HepG2 (cell line): ENCODE results near the gene FAM20C. TPM values are rescaled to one million over a fixed set of nuclear protein-coding genes. Genes with fewer than 3 reads are reported as not detected.

Experiments used
- ATAC-seq: fragments of 200-7000 bp; cut with Tn5 transposase; 3 replicates; pipeline ENCODE4 v1.9.1; 2020; ENCODE audit warnings: mild to moderate bottlenecking, moderate library complexity
- BruUV-seq: library from RNA; stranded (reverse); fragments of 400-500 nt; replicated peaks from 2 replicates; lab custom pipeline; 2021; lab: Mats Ljungman, UMichigan
- CTCF ChIA-PET: fragments of 300-600 bp; formaldehyde crosslinking; extraction: SDS; loops from one replicate; lab custom pipeline; 2021; ENCODE audit warnings: low total read pairs, inconsistent platforms, low intra/inter-chr PET ratio; lab: Yijun Ruan, JAX
- POLR2A ChIA-PET: fragments of 350-600 bp; sonication (Branson Sonifier 250); formaldehyde crosslinking; loops from one replicate; lab custom pipeline; 2020; ENCODE audit warnings: antibody characterized with exemption, inconsistent platforms; lab: Yijun Ruan, JAX
- DNase-seq: peaks from one replicate; pipeline ENCODE4 v3.0.0-alpha.2; 2015; ENCODE audit warnings: low spot score
- FAIRE-seq: peaks from 3 replicates; lab custom pipeline; 2011; peaks lifted over from hg19 to GRCh38; lab: Jason Lieb, UNC
- H2AFZ ChIP-seq: one replicate; pipeline ENCODE4 v1.6.1; 2011; ENCODE audit warnings: low read length, inconsistent platforms
- H3K27ac ChIP-seq: fragments of 300-600 bp; 3 replicates; pipeline ENCODE4 v1.8.0; 2011; ENCODE audit warnings: mixed run types, mild to moderate bottlenecking, mixed read lengths, low read length, inconsistent platforms; ENCODE audit not compliant: insufficient read depth; ENCODE audit errors: extremely low read length
- H3K27me3 ChIP-seq, 2 experiments: fragments of 200-600 bp in 1 of 2; 2 replicates in 1 of 2; 3 replicates in 1 of 2; pipeline versions ENCODE4 v1.6.0 to v1.8.0; 2011; ENCODE audit warnings: low read length in 2 of 2, mild to moderate bottlenecking in 2 of 2, moderate library complexity in 2 of 2, inconsistent platforms in 1 of 2; ENCODE audit not compliant: insufficient read depth in 2 of 2, control insufficient read depth in 1 of 2
- H3K36me3 ChIP-seq, 2 experiments: fragments of 200-600 bp in 1 of 2; replicated peaks in 1 of 2; 2 replicates in 1 of 2; 3 replicates in 1 of 2; pipeline versions ENCODE4 v1.5.1 to v1.8.0; 2011; ENCODE audit warnings: low read length in 2 of 2, inconsistent platforms in 1 of 2; ENCODE audit not compliant: insufficient read depth in 2 of 2, control insufficient read depth in 1 of 2
- H3K4me1 ChIP-seq: 2 replicates; pipeline ENCODE4 v1.5.1; 2012; ENCODE audit warnings: low read length, inconsistent platforms; ENCODE audit not compliant: insufficient read depth
- H3K4me2 ChIP-seq: 2 replicates; pipeline ENCODE4 v1.6.0; 2011; ENCODE audit warnings: low read depth, low read length, inconsistent platforms
- H3K4me3 ChIP-seq, 3 experiments: fragments of 200-600 bp in 1 of 3; sonication (generic), shearing (Covaris generic) in 1 of 3; replicated peaks in 1 of 3; 2 replicates each; pipeline ENCODE4 v1.5.1; 2011 to 2016; ENCODE audit warnings: low read length in 3 of 3, inconsistent platforms in 2 of 3, low read depth in 2 of 3, mild to moderate bottlenecking in 2 of 3, control low read depth in 1 of 3, mixed read lengths in 1 of 3; ENCODE audit not compliant: insufficient read depth in 1 of 3
- H3K79me2 ChIP-seq: one replicate; pipeline ENCODE4 v1.6.1; 2011; ENCODE audit warnings: low read length, inconsistent platforms; ENCODE audit not compliant: insufficient read depth
- H3K9ac ChIP-seq: 2 replicates; pipeline ENCODE4 v1.6.0; 2011; ENCODE audit warnings: mild to moderate bottlenecking, low read depth, low read length, inconsistent platforms; ENCODE audit not compliant: insufficient read depth
- H3K9me3 ChIP-seq: 2 replicates; pipeline ENCODE4 v1.5.1; 2012; ENCODE audit warnings: mild to moderate bottlenecking, low read length
- H4K20me1 ChIP-seq: 2 replicates; pipeline ENCODE4 v1.6.0; 2011; ENCODE audit warnings: inconsistent platforms, mild to moderate bottlenecking, low read length, moderate library complexity; ENCODE audit not compliant: insufficient read depth
- HNRNPLL ChIP-seq: fragments of 200-400 bp; formaldehyde crosslinking; IDR thresholded peaks from 2 replicates; pipeline ENCODE4 v1.6.1; 2017; ENCODE audit warnings: mild to moderate bottlenecking, low read depth, low read length; ENCODE audit not compliant: poor library complexity, severe bottlenecking
- MZF1 ChIP-seq: sonication (generic); formaldehyde crosslinking; IDR thresholded peaks from 2 replicates; pipeline ENCODE4 v1.8.1; 2023; ENCODE audit warnings: mild to moderate bottlenecking, missing genetic modification reagents, borderline replicate concordance
- SMARCE1 ChIP-seq: fragments of 450-650 bp; IDR thresholded peaks from 2 replicates; pipeline ENCODE4 v1.6.1; 2017; ENCODE audit warnings: borderline replicate concordance
- ZNF446 ChIP-seq: sonication (generic); formaldehyde crosslinking; IDR thresholded peaks from 2 replicates; pipeline ENCODE4 v1.5.0; 2020; ENCODE audit warnings: mild to moderate bottlenecking, missing genetic modification reagents
- WGBS: methylation state at CpG from one replicate; pipeline ENCODE4 v1.1.6; 2017; ENCODE audit warnings: low lambda C conversion rate; 5-methylcytosine and 5-hydroxymethylcytosine counted together
- in situ Hi-C: cut with HindIII; loops from 2 replicates; pipeline ENCODE4 v1.10.0; 2017; ENCODE audit warnings: low pct_unique_long_range_greater_than_20kb; ENCODE audit not compliant: extremely low pct_ligation_motif_present
- intact Hi-C: fragments of 100-400 bp; cut with micrococcal nuclease; formaldehyde crosslinking; loops from one replicate; pipeline ENCODE4 v1.10.0; 2022; ENCODE audit not compliant: unreplicated experiment
- polyA plus RNA-seq, 8 experiments: library from polyadenylated mRNA; depleted of rRNA in 3 of 8; stranded (reverse) in 7 of 8; unstranded in 1 of 8; fragments of >200 nt; fragmentation: Illumina TruSeq in 4 of 8; extraction: Trizol in 4 of 8; gene quantifications; 2 replicates each; pipeline versions ENCODE4 v1.2.1 to v1.2.3, GENCODE V29; 2011 to 2016; ENCODE audit warnings: low read depth in 4 of 8, missing spikeins in 1 of 8, mixed read lengths in 1 of 8; ENCODE audit not compliant: insufficient read depth in 1 of 8
- total RNA-seq, 5 experiments: library from RNA; depleted of rRNA; stranded (reverse); fragments of >200 nt; fragmentation: Illumina TruSeq; extraction: Trizol; gene quantifications; 2 replicates each; pipeline ENCODE4 v1.2.3, GENCODE V29; 2016; ENCODE audit warnings: low read depth in 1 of 5
- TF ChIP-seq, protein P1 (sequence below): IDR thresholded peaks from 2 replicates; pipeline ENCODE4 v1.6.1; 2016; ENCODE audit warnings: low read depth, borderline replicate concordance
- TF ChIP-seq, protein P2 (sequence below): sonication (generic); formaldehyde crosslinking; IDR thresholded peaks from 2 replicates; pipeline ENCODE4 v1.4.0; 2020; ENCODE audit warnings: missing genetic modification reagents, borderline replicate concordance

FAM20C gene
- total and polyA plus RNA-seq, 2 of the 13 experiments (the other 11 are each of a cell fraction or from before 2014, with no cell fraction given) = 11.9 to 19.9 TPM

DNA sequence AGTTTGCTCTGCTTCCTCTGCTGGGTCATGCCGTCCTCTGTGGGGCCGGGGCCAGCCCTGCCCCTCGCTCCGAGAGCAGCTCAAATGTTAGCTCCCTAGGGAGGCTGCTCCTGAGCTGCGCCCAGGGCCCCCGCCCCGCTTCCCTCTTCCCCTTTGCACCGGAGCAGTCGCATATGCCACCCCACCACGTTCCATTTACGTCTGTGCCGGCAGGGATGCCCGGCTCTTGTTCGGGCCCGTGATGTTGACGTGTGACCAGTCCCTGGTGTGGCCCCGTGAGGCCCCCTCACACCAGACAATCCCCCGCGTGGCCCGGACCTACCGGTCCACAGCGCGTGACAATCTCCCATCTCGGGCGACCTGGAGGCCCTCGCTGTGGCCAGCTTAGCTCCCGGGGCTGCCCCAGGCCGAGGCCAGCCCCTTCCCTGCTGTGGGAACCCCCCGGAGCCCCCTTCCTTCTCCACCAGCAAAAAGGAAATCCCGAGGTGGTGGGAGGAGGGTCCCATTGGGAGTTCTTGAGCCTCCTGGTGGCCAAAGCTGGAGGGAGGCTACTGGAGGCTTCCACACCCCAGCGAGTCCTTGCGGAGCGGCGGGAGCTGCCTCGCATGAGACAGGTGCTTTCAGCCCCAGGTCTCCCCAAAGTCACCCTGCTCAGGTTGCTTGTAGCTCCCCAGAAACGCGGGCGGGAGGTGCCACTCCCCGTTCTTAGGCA is 15.2 kb downstream of the FAM20C start (continued):
- no peak for TF ChIP-seq SMARCE1

DNA sequence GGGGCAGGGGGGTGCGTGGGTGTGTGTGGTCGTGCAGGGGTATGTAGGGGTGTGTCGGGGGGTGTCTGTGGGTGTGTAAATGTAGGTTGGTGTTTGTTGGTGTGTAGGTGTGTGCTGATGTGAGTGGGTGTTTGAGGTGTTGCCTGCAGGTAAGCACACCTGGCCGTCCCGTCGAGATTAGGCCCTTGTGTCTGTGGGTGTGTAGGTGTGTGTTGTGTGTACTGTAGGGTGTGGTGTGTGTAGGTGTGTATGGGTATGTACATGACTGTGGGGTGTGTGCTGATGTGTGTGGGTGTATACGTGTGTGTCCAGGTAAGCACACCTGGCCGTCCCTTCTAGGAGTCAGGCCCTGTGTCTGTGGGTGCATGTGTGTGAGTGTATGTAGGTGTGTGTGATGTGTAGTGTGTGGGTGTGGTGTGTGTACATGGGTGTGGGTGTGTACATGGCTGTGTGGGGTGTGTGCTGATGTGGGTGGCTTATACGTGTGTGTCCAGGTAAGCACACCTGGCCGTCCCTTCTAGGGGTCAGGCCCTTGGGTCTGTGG is 15.8 kb downstream of the FAM20C start:
- TF ChIP-seq MZF1 (CRISPR knock-in tag) (no peak), ZNF446 (CRISPR knock-in tag) (no peak)
- TF ChIP-seq, protein P1, sequence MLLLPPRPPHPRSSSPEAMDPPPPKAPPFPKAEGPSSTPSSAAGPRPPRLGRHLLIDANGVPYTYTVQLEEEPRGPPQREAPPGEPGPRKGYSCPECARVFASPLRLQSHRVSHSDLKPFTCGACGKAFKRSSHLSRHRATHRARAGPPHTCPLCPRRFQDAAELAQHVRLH = no peak
- ChIA-PET POLR2A (no interaction called here), CTCF (no interaction called here)
- no peak for FAIRE-seq
- H3K4me1 ChIP-seq = no peaks in the 10 kb centered on the region
- in situ Hi-C loops (no loop called here), intact Hi-C loops (no loop called here)
- ATAC-seq = no peak
- H3K4me2 ChIP-seq = no peak overlapping the region
- H3K4me3 ChIP-seq = no peak overlapping the region
- H3K36me3 ChIP-seq = peaks cover 19 to 53% of the 10 kb centered on the region in 2 experiments
- no peaks in the 10 kb centered on the region for H3K27me3 ChIP-seq
- peaks cover 1% of the 10 kb centered on the region for H3K79me2 ChIP-seq
- no peaks in the 10 kb centered on the region for H3K9me3 ChIP-seq
- no peak overlapping the region for H2AFZ ChIP-seq
- 0 out of 2 replicates have a peak, but pooled peaks cover under 1% of the 10 kb centered on the region for H4K20me1 ChIP-seq
- H3K27ac ChIP-seq = no peak overlapping the region
- WGBS = 95% methylated on average over 9 of the region's 10 CpGs
- no peak overlapping the region for H3K9ac ChIP-seq
- DNase-seq = no peak
- BruUV-seq = no TSS peak

DNA sequence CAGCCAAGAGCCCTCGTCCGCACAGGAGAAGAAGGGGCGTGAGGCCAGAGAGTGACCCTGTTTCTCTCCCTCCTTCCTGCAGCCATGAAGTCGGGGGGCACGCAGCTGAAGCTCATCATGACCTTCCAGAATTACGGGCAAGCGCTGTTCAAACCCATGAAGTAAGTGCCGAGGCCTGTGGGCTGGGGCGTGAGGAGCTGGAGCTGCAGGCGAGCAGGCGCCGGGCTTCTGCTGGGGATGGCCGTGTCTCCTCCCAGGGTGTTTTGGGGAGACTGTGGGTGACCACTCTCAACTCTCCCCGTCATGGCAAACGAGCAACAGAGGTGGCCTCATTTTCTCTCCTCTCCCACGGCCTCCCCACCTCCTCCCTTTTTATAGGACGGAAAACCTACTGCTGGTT is 16.4 kb downstream of the FAM20C start:
- no peaks in the 10 kb centered on the region for H3K27me3 ChIP-seq
- no peak overlapping the region for H3K9ac ChIP-seq
- WGBS = 94% methylated on average over 11 of the region's 17 CpGs
- DNase-seq (no peak), ATAC-seq (no peak), FAIRE-seq (no peak)
- H3K9me3 ChIP-seq = no peaks in the 10 kb centered on the region
- intact Hi-C loops = no loop called here
- peaks cover 7% of the 10 kb centered on the region for H3K79me2 ChIP-seq
- H2AFZ ChIP-seq = no peak overlapping the region
- H3K4me2 ChIP-seq = no peak overlapping the region
- H3K27ac ChIP-seq = no peak overlapping the region
- no peak overlapping the region for H3K4me3 ChIP-seq
- TF ChIP-seq, protein P2, sequence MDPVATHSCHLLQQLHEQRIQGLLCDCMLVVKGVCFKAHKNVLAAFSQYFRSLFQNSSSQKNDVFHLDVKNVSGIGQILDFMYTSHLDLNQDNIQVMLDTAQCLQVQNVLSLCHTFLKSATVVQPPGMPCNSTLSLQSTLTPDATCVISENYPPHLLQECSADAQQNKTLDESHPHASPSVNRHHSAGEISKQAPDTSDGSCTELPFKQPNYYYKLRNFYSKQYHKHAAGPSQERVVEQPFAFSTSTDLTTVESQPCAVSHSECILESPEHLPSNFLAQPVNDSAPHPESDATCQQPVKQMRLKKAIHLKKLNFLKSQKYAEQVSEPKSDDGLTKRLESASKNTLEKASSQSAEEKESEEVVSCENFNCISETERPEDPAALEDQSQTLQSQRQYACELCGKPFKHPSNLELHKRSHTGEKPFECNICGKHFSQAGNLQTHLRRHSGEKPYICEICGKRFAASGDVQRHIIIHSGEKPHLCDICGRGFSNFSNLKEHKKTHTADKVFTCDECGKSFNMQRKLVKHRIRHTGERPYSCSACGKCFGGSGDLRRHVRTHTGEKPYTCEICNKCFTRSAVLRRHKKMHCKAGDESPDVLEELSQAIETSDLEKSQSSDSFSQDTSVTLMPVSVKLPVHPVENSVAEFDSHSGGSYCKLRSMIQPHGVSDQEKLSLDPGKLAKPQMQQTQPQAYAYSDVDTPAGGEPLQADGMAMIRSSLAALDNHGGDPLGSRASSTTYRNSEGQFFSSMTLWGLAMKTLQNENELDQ = no peak
- TF ChIP-seq HNRNPLL = no peak
- in situ Hi-C loops = no loop called here
- ChIA-PET POLR2A (no interaction called here), CTCF (no interaction called here)
- H3K4me1 ChIP-seq = no peaks in the 10 kb centered on the region
- no TSS peak for BruUV-seq
- H4K20me1 ChIP-seq = 0 out of 2 replicates have a peak, but pooled peaks cover 3% of the 10 kb centered on the region
- peaks cover 19 to 52% of the 10 kb centered on the region in 2 experiments for H3K36me3 ChIP-seq
